GM19438 (cell line): ENCODE data around the gene BPIFB2.
"Not testable (repeated sequence)": the region's sequence is repeated elsewhere in the genome, so short reads cannot be mapped to it uniquely, and the experiment has no call there.

Experiments used
- ATAC-seq: cut with Tn5 transposase; IDR thresholded peaks from one replicate; pipeline ENCODE4 v1.9.1; 2021; ENCODE audit warnings: low read depth; ENCODE audit not compliant: unreplicated experiment

The BPIFB2 gene, protein sequence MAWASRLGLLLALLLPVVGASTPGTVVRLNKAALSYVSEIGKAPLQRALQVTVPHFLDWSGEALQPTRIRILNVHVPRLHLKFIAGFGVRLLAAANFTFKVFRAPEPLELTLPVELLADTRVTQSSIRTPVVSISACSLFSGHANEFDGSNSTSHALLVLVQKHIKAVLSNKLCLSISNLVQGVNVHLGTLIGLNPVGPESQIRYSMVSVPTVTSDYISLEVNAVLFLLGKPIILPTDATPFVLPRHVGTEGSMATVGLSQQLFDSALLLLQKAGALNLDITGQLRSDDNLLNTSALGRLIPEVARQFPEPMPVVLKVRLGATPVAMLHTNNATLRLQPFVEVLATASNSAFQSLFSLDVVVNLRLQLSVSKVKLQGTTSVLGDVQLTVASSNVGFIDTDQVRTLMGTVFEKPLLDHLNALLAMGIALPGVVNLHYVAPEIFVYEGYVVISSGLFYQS

DNA sequence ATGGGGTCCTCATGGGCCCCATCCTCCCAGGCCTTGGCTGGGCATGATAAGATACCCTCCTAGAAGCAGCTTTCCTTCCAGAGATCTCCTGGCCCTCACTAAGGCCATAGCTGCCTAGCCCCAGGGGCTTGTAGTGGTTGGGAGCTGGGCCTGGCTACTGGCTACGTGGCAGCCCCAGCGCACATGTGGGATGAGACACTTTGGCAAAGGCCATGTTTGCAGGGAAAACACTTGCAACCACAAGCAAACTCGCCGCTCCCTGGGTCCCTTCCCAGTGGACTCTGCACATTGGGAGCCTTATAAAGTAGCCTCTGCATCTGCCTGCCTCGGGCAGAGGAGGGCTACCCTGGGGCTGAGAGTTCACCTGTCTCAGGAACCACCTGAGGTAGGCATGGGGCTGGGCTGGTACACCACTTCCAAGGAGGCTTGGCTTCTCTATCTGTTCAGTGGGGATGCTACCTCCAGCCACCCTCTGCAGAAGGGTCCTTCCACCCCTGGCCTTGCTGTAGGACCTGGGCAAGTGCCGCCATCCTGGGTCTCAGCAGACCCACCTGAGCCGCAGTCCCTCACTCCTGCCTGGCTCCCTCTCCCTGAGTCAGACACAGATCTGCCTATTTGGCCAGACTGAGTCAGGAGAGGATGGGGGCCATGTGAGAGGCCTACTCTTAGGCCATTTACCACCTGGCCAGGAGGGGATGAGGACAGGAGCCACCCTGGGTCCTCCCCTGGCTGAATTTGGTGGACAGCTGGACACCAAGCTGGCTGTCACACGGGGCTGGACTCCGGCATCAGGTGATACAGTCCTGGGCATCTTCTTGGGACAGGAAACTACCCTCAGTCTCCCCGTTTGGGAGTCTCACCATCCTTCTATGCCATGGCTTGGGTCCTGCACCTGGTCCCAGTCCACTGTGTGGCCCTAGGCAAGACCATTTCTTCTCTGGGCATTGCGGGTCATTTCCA is at the start of gene BPIFB2:
Gene BPIFB2 (plus strand): TSS at position 329 of the 960 bp plus-strand sequence. CDS start 871 bp downstream, outside the sequence.
- ATAC-seq: no peak

DNA sequence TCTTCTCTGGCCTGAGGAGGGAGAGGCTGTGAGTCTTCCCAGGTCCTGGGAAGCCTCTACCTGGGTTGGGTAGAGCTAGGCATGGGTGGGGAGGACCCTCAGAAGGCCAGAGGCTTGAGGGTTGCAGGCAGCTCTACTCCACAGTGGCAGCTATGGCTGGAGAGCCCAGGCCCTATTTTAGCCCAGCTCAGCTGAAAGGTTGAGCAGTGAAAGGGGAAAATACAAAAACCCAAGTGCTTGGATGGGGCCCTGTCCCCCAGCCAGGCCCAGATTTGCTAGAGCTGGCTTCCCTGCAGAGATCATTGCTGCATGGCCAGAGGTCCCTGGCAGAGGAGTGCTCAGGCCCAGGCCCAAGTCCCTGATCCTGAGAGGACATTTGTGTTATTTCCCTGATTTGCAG is 48.9 kb upstream of the BPIFB2 start:
- no peak for ATAC-seq

DNA sequence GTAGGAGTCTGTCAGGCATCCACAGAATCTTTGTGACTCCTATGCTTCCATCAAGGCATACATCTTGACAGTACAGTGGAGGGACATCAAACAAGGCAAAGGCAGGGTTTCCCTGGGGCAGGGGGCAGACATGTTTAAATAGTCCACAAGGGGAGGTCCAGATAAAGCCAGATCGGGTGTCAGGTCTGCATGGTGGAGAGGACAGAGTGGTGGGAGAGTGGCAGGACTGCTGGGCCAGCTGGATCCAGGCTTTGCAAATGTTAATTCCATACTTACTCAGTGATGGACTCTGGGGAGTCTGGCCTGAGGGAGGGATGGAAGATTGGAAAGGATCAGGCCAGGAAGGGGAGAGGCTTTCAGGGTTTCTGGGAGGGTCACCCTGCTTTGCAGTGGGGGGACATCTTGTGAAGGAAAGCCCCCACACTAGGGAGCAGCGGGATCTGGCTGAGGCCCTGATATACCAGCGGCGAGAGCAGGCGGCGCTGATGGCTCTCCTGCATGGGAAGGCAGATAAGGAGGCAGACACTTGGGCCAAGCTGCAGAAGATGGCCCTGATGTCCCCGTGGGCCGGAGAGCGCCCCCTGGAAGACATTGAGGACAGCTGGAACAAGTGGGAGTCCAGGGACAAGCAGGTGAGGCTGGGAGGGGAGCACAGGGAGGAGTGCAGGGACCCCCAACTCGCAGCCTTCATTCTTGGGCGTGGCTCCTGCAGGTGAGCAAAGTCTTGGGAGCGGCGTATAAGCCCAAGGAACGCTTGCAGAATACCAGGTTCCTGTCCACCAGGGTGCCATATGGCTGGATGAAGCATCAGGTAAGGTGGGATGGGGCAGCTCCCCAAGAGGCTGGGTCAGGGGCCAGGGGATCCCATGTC is 47.9 kb upstream of the BPIFB2 start:
- ATAC-seq: no peak

DNA sequence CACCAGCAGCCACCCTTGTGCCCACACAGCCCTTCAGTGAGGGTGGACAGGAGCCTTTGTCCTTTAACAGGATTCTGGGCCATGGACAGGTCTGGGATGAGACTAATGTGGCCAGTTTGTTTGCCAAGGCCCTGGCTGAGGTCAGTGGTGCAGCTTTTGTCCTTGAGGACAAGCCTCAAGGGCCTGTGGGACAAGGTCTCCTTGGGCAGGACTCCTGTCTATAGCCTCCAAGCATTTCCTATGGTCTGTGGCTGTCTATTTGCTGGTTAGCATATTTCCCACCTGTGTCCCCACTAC is 47.3 kb upstream of the BPIFB2 start:
- no peak for ATAC-seq

DNA sequence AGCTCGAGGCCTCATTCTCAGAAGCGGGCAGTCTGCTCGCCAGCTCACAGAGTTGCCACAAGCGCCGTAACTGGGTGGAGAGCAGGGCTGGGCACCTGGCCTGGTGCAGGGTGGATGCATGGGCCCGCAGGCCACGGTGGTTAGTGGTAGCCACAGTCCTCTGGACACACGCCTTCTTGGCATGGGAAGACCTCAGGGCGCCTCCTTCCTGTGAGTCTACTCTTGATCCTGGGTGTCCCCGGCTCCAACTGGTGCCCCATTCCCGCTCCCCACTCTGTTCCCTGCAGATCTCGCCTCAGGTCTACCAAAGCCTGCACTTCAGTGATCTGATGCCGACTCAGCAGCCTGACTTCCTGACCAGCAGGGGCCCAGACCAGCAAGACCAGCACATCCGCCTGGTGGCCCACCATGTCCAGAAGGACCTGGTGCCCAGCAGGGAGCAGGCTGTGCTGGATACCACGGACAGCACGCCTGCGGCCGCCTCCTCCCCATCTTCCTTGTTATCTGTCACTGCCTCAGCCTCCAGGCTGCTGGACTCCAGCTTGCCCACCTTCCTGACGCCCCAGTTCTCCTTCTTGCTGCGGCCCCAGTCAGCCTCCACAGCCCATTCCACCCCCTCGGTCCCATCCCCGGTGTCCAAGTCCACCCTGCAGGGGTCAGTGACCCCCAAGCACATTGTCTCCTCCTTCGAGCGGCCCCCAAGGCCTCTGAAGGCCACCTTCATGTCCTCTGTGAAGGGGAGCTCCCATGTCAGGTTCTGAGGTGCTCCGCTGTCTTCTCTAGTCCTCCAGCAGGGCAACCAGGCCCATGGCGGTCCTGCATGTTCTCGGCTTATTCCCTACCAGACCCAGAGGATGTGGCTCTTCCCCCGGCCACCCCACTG is 46.4 kb upstream of the BPIFB2 start:
- no peak for ATAC-seq

DNA sequence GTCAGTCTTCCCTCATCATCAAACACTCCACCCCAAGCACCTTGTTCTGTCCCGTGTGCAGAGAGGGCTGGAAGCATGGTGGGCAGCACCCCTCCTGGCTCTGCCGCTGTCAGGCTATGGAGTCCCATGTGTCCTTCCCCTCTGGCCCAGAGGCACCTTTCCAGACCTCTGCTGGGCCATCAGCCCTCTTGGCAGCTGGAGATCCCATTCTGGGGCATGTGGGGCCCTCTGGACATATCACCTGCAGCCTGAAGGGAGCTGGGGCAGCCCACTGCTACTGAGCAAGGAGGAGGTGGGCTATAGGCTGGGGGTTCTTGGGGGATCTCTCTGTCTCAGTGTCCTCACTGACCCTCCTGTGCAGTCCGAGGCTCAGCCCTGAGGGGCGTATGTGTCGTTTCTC is 45.5 kb upstream of the BPIFB2 start:
- no peak for ATAC-seq

DNA sequence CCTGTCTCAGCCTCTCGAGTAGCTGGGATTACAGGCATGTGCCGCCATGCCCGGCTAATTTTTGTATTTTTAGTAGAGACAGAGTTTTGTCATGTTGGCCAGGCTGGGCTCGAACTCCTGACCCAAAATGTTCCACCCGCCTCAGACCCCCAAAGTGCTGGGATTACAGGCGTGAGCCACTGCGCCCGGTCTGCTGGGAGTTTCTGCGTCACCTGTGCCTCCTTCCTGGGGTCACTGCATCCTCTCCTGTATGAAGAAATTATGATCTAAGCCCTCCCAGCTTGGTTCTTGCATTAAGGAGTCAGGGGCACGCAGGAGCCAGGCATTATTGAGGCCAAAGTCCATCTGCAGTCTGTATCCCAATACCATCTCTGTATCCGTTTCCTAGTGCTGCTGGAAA is 44.9 kb upstream of the BPIFB2 start:
- ATAC-seq: not testable (repeated sequence)

DNA sequence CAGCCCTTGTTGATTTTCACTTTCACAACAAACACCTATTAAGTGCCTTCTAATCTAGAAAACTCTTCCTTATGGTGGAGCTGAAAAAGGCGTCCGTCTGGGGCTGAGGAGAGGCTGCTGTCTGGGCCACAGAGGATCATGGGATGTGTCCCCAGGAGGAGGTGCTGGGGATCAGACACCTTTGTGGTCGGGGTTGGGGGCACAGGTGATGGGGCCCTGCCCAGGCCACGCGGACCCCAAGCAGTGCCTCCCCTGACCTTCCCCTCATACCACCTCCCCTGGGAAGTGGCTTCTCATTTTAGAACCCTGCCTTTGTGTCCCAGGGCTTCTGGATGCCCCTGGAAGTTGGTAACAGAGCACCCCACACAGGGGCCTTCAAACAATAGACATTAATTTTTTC is 44.3 kb upstream of the BPIFB2 start:
- ATAC-seq: no peak

DNA sequence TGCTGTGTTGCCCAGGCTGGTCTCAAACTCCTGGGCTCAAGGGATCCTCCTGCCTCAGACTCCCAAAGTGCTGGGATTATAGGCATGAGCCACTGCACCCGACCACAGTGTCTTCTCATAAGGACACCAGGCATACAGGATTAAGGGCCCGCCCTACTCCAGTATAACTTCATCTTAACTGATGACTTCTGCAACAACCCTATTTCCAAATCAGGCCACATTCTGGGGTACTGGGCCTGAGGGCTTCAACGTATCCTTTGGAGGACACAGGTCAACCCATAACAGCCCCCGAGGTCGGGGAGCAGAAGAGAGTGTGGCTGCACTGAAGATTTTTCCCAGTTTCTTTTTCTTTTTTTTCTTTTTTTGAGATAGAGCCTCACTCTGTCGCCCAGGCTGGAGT is 42.9 kb upstream of the BPIFB2 start:
- ATAC-seq: no peak

DNA sequence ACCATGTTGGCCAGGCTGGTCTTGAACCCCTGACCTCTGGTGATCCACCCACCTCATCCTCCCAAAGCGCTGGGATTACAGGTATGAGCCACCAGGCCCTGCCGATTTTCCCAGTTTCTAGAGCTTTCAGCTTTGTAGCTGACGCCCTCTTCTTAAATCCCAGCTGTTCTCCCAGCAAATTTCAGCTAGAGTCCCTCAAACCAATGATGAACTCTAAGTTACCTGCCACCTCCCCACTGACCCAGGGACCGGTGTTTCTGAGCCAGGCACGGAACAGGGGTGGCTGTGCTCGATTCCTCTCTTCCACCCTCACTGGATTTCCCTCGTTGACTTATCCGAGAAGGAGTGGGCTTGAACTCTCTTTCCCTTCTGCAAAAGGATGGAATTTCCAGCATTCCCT is 42.4 kb upstream of the BPIFB2 start:
- no peak for ATAC-seq

DNA sequence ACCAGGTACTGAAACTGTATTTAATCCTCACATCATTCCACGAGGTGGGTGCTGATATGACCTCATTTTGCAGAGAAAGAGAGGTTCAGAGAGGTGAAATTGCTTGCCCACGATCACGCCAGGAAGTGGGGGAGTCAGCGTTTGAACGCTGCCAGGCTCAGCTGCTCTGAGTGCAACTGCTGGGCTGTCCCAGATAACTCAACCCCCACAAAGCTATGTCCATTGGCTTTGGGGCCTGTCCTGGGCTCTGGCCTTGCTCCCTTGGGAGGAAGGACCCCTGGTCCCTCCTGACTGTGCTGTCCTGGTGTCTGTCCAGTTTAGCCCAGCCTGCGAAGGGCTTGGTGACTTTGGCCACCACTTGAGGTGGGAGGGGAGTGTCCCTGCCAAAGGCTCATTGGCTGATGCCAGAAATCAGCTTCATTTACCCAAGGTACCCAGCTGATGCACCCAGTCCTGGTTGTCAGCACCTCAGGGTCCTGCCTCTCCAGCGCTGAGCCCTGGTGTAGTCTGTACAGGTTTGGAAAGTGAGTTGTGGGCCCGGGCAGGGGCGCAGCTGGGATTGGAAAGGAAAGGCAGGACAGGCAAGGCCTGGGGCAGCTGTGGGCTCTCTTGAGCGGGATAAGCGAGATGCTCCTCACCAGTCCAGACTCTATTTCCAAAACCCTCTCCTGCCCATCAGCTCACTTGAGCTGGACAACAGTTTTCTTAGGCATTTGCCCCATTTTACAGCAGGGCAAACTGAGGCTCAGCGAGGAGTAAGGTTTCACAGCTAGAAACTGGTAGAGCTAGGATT is 41.7 kb upstream of the BPIFB2 start:
- no peak for ATAC-seq

DNA sequence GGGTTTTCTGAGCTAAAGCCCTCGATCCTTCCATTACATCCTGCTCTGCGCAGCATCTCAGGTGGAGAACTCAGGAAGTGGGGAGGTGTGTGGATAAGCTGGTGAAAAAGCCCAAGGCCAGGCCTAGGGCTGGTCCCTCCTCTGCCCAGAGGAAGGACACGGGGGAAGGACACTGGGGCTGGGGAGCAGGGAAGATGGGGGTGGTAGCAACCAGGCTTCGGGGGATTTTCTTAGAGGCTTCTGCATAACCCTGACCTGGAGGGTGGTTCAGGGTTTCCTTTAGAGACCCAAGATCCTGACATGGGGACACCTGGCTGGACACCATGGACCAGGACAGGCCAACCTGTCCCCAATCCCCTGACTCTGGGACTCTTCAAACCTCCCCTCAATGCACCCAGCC is 41.1 kb upstream of the BPIFB2 start:
- ATAC-seq: no peak

DNA sequence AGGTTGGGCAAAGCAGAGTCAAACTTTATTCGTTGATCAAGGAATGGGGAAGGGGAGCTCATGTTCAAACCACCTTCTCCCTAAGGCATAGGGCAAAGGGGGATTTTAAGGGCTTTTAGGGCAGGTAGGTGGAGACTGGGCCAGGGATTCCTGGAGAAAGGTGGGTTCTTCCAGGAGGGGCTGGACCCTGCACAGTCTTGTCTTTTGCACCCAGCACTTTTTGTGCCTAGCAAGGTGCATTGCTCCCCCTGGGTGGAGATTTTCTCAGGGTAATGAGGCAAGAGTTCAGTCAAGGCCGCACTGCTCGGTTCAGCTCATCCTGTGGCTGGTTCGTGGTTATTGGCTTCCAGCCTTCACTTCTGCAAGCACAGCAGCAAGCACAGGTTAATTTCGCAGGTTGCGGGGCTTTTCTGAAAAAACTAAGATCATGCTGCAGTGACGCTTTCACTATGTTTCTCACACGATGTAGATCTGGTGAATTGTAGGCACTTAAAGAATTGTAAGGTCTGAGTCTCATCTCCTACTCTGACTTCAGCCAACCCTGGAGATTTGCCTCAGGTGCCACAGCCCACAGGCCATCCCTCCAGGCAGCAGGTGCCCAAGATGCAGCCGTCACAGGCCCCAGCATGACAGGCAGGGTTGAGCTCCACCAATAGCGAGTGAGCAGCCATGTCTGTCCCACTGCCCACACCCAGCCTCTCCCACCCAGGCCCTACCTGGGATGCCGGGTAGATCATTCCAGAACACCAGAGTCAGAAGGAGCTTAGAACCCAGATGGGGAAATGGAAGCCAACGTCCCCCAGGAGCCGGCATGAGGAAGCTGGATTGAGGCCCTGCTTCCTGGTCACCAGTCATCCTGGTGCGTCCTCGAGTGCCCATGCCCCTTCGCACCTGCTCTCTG is 40.4 kb upstream of the BPIFB2 start:
- no peak for ATAC-seq

DNA sequence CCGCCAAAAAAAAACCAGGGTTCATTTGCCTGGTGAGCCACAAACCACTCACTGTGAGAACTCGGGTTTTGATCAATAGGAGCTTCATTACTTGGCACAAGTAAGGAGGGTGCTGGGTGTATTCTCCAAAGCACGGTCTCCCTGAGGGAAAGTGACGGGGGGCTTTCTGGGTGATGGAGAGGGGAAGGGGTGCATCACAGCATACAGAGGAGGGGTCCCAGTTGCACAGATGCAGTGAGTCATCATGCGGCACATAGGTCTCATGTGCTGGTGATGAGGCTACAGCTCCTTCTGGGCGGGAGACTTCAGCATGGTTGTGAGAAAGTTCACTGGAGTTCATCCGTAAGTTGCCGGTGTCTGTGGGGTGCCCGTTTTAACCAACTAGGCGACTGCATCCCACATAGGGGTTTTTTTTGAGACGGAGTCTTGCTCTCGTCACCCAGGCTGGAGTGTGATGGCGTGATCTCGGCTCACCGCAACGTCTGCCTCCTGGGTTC is 39.5 kb upstream of the BPIFB2 start:
- no peak for ATAC-seq

DNA sequence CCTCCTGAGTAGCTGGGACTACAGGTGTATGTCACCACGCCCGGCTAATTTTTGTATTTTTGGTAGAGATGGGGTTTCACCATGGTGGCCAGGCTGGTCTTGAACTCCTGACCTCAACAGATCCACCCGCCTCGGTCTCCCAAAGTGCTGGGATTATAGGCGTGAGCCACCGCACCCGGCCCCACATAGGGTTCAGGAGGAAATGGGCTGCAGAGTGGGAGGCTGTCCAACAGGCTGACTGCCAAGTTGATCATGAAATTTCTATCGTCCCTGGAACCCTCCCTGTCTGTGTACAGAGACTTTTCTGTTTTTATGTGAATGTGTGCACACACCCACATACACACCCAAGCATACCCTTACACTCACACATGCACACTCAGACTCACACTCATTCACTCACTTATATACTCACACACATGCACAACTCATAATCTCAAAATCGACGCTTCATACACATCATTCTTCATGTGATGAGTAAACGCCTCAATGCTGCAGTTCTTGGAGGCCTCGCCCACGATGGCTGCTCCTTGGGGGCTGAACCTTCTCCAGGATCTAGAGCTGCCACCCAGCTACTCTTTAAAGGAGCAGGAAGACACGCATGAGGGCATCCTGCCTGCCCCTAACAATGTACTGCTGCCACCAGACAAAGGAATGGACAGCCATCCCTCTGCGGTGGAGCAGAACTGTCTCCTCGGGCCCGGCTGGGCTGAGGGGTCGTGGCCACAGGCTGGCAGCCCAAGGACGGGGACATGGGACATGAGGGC is 38.8 kb upstream of the BPIFB2 start:
- no peak for ATAC-seq

DNA sequence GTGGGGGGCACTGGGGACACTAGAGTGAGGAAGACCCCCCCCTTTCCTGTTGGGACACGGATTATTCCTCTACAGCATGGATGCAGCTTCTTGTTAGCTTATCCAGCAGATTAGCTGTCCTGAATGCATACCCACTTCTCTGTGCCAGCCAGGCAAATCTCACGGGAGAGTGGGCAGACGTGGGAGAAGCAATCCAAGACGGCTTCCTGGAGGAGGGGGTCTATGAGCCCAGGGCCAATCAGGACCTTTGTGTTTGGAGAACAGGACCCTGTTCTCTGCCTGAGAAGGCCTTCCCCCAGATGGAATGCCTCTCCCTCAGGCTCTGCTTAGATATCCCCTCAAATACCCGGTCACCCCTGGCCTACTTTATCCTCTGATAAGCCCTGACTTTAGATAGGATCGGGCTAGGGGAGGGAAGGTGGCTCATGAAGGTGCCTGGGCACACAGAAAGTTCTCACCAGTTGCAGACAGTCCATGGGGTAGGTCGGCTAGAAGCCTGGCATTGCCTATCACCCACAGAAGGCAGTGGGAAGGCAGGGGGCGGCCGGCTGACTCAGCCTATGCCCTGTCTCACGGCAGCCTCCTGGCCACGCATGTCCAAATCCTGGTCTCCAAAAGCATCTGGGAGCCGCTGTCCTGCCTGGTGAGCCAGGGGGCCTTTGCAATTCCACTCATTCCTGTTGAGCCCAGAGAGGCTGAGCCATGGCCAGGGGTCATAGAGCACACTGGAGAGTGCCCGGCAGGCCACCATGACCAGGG is 38.0 kb upstream of the BPIFB2 start:
- no peak for ATAC-seq
